HG02852 (cell line): ENCODE results near the gene GRIK1.

Source experiments
- ATAC-seq: cut with Tn5 transposase; IDR thresholded peaks from one replicate; pipeline ENCODE4 v1.9.1; 2021; ENCODE audit warnings: mild to moderate bottlenecking, moderate library complexity; ENCODE audit not compliant: unreplicated experiment

The GRIK1 gene

GRCh38 chr21:29648710-29649240 lies 291.0 kb downstream of the GRIK1 start:
- ATAC-seq, result no peak

- ATAC-seq, result no peak
Observed at GRCh38 chr21:29647353-29647781, 292.4 kb downstream of the GRIK1 start.

- ATAC-seq, result no peak
Observed at GRCh38 chr21:29645666-29646553, 293.9 kb downstream of the GRIK1 start.

GRCh38 chr21:29643289-29643688 lies 296.5 kb downstream of the GRIK1 start:
- ATAC-seq, result no peak

DNA sequence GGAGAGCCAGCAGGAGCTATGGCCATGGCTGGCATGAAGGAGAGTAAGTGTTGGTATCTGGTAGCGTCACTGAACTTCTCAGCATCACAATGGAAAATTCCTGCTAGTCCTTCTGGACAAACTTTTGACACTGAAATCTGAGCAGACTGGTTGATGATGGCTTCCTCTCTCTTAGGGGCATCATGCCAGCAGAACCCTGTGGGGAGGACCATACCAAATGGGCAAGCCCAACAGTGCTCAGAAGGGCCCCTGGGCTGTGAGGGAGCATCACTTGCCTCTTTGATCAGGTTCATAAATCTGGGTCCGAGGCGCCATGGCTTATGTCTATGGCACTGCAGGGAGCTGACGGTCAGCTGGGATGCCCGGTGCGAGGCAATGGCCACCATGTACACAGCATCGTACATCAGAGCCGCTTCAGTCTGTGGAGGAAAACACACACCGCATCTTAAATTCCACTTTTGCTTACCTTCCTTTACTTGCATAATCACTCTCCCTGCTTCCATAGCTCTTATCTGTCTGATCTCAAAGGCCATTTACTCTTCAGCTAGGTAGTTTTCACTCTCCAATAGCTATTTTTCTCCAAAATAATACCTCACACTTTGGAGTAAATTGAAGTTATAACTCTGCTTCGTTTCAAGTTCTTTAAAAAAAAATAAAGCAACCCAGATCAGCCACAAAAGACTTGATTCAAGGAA lies 297.1 kb downstream of the GRIK1 start:
- no peak for ATAC-seq

GRCh38 chr21:29641635-29642550 lies 297.9 kb downstream of the GRIK1 start:
- ATAC-seq, result no peak

DNA sequence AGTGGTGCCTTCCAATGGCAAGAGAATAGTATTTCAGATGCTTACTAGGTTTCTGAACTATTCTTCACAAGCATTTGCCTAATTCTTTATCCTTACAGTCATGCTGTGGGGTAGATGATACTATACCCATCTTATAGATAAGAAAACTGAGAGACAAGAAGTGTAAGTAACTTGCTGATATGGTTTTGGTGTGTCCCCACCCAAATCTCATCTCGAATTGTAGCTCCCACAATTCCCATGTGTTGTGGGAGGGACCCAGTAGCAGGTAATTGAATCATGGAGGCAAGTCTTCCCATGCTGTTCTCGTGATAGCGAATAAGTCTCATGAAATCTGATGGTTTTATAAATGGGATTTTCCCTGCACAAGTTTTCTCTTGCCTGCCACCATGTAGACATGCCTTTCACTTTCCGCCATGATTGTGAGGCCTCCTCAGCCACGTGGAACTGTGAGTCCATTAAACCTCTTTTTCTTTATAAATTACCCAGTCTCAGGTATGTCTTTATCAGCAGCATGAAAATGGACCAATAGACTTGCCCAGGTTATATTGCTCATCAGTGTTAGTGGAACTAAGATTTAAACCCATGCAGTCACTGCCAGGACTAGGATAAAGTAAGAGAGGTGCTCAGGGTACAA lies 298.7 kb downstream of the GRIK1 start:
- no peak for ATAC-seq

GRCh38 chr21:29640080-29640508 lies 299.7 kb downstream of the GRIK1 start:
- peak; percentile 58 for ATAC-seq

DNA sequence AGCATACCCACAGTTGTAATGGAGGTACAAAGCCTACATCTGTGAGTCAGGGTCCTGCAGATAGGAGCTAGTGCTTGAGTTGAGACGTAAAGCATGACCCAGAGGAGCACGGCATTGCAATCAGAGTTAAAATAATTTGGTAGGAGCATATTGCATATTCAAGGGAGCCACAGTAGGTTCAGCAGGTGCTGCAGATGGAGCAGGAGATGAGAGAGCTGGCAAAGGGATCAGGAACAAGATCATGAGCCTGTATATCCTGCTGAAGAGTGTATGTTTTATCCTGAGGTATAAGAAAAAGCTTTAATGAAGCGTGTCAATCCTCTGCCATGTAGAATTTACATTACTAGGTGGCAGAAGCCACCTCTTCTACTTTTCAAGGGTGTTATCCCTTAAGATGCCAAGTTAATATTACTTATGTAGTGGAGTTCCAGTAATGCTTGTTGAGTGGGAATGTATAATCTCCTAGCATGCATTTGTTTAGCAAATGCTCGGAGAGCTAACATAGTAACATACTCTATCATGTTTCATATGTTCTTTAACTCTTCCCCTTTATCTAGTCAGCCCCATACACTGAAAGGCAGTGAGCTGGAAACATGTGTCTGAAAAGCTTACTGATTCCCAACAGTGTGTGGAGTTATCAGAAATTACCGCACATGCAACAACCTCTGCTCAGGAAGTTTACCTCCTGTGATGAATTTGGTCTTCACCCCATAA lies 300.3 kb downstream of the GRIK1 start:
- peak; percentile 46 for ATAC-seq

DNA sequence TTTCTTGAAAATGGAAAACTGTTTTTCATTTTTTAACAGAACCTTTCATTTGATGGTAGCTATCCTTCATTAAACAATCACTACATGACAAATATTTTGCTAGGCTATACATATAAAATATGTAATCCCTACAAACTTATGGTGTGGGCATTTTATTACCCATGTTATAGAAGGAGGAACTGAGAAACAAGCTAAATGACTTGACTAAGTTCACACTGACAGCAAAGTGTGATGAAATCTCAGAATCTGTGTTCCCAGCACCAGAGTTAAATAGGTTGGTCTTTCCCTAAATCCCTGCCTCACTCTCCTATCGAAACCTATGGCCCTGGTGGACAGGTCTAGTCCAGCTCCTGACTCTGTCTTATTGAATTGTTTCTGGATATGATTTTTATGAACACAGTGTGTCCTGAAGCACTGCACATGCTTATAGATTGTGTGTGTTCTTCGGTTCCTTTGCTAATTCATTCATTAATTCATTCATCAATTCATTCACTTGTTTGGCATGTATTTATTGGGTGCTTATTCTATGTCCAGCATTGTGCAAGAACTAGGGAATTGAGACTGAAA lies 301.0 kb downstream of the GRIK1 start:
- ATAC-seq, result peak; percentile 56

GRCh38 chr21:29638138-29638537 lies 301.7 kb downstream of the GRIK1 start:
- ATAC-seq, result no peak

- ATAC-seq, result no peak
Observed at GRCh38 chr21:29637553-29637952, 302.2 kb downstream of the GRIK1 start.

DNA sequence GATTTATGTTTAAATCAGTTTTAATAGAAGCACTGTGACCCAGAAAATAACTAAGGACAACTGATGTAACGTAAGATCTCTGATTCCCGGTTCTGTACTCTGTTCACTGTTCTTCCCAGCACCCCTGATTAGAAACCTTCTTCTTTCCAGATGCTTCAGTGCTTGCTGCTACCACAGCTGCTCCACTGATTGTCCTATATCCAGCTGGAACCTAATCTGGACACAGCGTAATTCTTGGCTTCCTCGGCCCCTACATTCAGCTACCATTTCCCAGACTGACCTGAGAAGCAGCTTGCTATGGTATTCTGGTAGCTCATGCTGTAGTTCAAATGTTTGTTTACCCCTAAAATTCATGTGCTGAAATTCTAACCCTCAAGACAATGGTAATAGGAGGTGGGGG lies 302.7 kb downstream of the GRIK1 start:
- no peak for ATAC-seq

GRCh38 chr21:29634418-29634817 lies 305.4 kb downstream of the GRIK1 start:
- ATAC-seq, result no peak

GRCh38 chr21:29633756-29634155 lies 306.0 kb downstream of the GRIK1 start:
- ATAC-seq, result no peak

DNA sequence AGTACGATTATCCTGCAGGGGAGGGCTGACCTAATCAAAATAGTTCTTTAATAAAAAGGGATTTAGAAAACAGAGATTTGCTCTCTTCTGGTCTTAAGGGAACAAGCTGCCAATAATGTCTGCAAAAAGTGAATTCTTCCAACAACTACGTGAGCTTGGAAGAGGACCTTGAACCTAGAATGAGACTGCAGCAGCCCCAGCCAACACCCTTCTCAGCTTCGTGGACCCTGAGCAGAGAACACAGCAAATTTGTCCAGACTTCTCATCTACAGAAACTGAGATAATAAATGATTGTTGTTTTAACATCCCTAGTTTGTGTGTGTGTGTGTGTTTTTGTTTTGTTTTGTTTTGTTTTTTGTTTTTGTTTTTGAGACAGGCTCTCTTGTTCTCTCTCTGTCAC lies 309.4 kb downstream of the GRIK1 start:
- ATAC-seq, result no peak

DNA sequence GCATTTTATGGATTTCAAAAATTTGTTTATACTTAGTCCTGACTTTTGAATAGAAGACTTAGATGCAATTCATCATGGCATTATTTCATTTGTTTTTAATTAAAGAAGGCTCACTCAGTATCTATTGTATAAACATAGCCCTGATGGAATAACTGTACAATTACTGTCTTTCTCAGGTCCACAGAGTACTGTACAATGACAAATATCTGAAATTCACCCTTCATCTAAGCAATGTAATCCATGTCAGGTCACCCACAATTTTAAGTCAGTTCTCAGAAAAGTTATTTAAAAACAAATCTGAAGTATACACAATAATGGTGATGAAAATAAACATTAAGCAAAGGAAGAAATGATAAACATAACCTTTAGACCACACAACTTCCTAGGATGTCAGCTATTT lies 311.9 kb downstream of the GRIK1 start:
- ATAC-seq, result no peak

DNA sequence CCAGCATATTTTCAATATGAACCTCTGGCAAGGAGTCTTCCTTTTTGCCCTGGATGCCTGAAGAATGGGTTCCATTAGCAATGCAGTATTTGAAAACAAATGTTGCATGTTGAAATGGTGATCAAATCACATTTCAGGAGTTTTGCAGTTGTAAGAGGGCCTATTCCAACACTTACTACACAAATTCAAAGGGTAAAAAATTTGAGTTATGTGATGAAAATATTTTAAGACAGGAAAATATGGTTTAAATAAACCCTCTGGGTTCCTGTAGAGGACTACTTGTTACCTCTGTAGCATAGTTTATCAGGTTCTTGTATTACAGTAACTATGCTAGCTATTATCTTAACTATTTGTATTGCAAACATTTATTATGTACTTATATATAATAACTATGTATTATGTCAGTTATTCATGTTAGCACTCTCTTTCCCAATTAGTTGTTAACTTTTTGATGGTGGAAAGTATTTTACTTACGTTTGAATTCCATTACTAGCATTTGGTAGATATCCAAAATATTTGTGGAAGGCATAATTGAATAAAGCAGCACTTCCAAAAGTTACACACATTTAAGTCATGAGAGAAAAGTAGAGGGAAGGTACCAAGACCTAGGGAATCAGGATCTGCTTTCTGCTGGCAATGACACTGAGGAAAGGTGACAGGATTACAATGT lies 312.9 kb downstream of the GRIK1 start:
- ATAC-seq, result no peak

GRCh38 chr21:29625990-29626389 lies 313.8 kb downstream of the GRIK1 start:
- ATAC-seq, result no peak
